ENCODE results near the gene CAMK1D. TPM values are rescaled to one million over a fixed set of nuclear protein-coding genes. Genes with fewer than 3 reads are reported as not detected.

The CAMK1D gene
- total RNA-seq, 2 donors from 2014 or later = 4.5 to 7.8 TPM

DNA sequence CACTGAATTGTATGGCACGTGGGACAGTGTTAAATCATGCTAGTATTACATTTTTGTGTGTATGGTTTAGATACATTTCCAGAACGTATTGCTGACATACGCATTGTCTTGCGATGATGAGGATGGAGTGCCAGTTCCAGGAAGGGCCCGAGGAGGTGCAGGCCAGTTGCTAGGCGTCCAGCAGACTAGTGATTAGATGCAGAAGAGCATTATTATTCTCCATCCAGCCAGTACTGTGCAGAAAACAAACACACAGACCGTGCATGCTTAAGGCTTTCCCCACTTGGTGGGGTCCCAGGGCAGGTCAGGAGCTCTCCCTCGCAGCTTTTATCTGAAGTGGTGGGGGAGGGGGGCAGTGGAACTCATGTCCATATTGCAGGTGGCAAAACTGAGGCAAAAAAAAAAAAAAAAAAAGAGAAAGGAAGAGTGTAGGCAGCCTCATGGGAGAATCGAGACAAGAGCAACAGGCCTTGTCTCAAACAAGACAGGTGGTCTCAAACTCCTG is 189.2 kb downstream of the CAMK1D start:
- H3K4me1 Mint-ChIP-seq = no peaks in the 10 kb centered on the region
- Histone ChIP-seq H3K9ac (ENCODE audit: extremely low read depth, low read length, poor library complexity, severe bottlenecking) (no peak overlapping the region), H3K4me1 (ENCODE audit: control insufficient read depth, insufficient read depth, low read length) (no peaks in the 10 kb centered on the region), H3K27ac (ENCODE audit: low read depth, low read length) (no peak overlapping the region), H3K36me3 (ENCODE audit: control insufficient read depth, insufficient read depth, low read length) (no peaks in the 10 kb centered on the region), H3K9me3 (ENCODE audit: control insufficient read depth, low read length) (no peaks in the 10 kb centered on the region), H3K4me3 (ENCODE audit: low read length) (no peak overlapping the region), H3K27me3 (ENCODE audit: control insufficient read depth, insufficient read depth, low read length, poor library complexity, severe bottlenecking) (no peaks in the 10 kb centered on the region)
- H3K27me3 Mint-ChIP-seq (ENCODE audit: insufficient read depth) = no peaks in the 10 kb centered on the region
- TF ChIP-seq CTCF (conservative IDR thresholded peaks at IDR 0.05) = no peak
- H3K27ac Mint-ChIP-seq = no peak overlapping the region
- WGBS, 2 experiments (ENCODE audit: insufficient coverage in 1 of 2, insufficient read length in 1 of 2) = 68 to 83% methylated on average over 3 to 9 of the region's 9 CpGs
- no peak overlapping the region for H3K4me3 Mint-ChIP-seq
- no peaks in the 10 kb centered on the region for H3K9me3 Mint-ChIP-seq
- H3K36me3 Mint-ChIP-seq (ENCODE audit: low read depth) = no peaks in the 10 kb centered on the region
- DNase-seq = peak; percentile 10

- Histone ChIP-seq H3K9me3 (ENCODE audit: control insufficient read depth, low read length) (no peaks in the 10 kb centered on the region), H3K27me3 (ENCODE audit: control insufficient read depth, insufficient read depth, low read length, poor library complexity, severe bottlenecking) (no peaks in the 10 kb centered on the region), H3K9ac (ENCODE audit: extremely low read depth, low read length, poor library complexity, severe bottlenecking) (no peak overlapping the region), H3K4me3 (ENCODE audit: low read length) (no peak overlapping the region), H3K27ac (ENCODE audit: low read depth, low read length) (no peak overlapping the region), H3K4me1 (ENCODE audit: control insufficient read depth, insufficient read depth, low read length) (no peaks in the 10 kb centered on the region), H3K36me3 (ENCODE audit: control insufficient read depth, insufficient read depth, low read length) (no peaks in the 10 kb centered on the region)
- TF ChIP-seq CTCF (conservative IDR thresholded peaks at IDR 0.05) = no peak
- Mint-ChIP-seq H3K27me3 (ENCODE audit: insufficient read depth) (no peaks in the 10 kb centered on the region), H3K36me3 (ENCODE audit: low read depth) (no peaks in the 10 kb centered on the region), H3K4me1 (no peaks in the 10 kb centered on the region), H3K9me3 (no peaks in the 10 kb centered on the region), H3K27ac (no peak overlapping the region), H3K4me3 (no peak overlapping the region)
- 94% methylated on average over 5 to 7 of the region's 7 CpGs for WGBS, 2 experiments (ENCODE audit: insufficient coverage in 1 of 2, insufficient read length in 1 of 2)
- peak; percentile 28 for DNase-seq
Measured at GRCh38 chr10:12539350-12540164, 190.2 kb downstream of the CAMK1D start.

DNA sequence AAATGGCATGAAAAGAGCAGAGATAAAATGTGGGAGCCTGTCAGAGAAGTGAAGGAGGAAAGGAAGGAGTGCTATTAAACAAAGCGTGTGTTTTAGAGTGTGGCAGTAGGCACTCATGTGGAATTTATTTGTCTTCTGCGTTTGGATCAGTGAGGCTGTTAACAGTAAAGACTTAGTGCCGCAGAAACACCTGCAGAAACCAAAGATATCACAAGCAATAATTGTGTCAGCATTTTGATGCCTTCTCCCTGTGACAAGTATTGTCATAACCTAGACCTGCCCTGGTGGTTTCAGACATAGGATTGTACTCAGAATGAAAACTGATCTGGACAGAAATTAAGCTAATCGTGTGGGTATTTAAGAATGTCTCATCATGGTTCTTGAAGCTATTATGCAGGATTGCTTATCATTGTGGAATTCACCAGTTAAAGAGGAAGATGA is 191.0 kb downstream of the CAMK1D start:
- no peaks in the 10 kb centered on the region for H3K9me3 Mint-ChIP-seq
- H3K36me3 ChIP-seq (ENCODE audit: control insufficient read depth, insufficient read depth, low read length) = no peaks in the 10 kb centered on the region
- no peaks in the 10 kb centered on the region for H3K36me3 Mint-ChIP-seq (ENCODE audit: low read depth)
- H3K9me3 ChIP-seq (ENCODE audit: control insufficient read depth, low read length) = no peaks in the 10 kb centered on the region
- TF ChIP-seq CTCF (conservative IDR thresholded peaks at IDR 0.05) = no peak
- H3K4me1 Mint-ChIP-seq = no peaks in the 10 kb centered on the region
- no peaks in the 10 kb centered on the region for H3K27me3 ChIP-seq (ENCODE audit: control insufficient read depth, insufficient read depth, low read length, poor library complexity, severe bottlenecking)
- no peak overlapping the region for H3K27ac ChIP-seq (ENCODE audit: low read depth, low read length)
- DNase-seq = peak; percentile 3
- no peaks in the 10 kb centered on the region for H3K4me1 ChIP-seq (ENCODE audit: control insufficient read depth, insufficient read depth, low read length)
- H3K27me3 Mint-ChIP-seq (ENCODE audit: insufficient read depth) = no peaks in the 10 kb centered on the region
- WGBS, 2 experiments (ENCODE audit: insufficient coverage in 1 of 2, insufficient read length in 1 of 2) = 84 to 94% methylated on average over 4 of the region's 4 CpGs
- no peak overlapping the region for H3K4me3 Mint-ChIP-seq
- no peak overlapping the region for H3K27ac Mint-ChIP-seq
- H3K9ac ChIP-seq (ENCODE audit: extremely low read depth, low read length, poor library complexity, severe bottlenecking) = no peak overlapping the region
- no peak overlapping the region for H3K4me3 ChIP-seq (ENCODE audit: low read length)

All from endodermal cell (in vitro differentiated cells).